ENCODE measurements around the gene CTNNAL1. TPM values are rescaled to one million over a fixed set of nuclear protein-coding genes. Genes with fewer than 3 reads are reported as not detected.
"Not testable (repeated sequence)": the region's sequence is repeated elsewhere in the genome, so short reads cannot be mapped to it uniquely, and the experiment has no call there.

The CTNNAL1 gene
- total RNA-seq, 2 experiments from 2014 or later = 23.2 to 25.9 TPM

DNA sequence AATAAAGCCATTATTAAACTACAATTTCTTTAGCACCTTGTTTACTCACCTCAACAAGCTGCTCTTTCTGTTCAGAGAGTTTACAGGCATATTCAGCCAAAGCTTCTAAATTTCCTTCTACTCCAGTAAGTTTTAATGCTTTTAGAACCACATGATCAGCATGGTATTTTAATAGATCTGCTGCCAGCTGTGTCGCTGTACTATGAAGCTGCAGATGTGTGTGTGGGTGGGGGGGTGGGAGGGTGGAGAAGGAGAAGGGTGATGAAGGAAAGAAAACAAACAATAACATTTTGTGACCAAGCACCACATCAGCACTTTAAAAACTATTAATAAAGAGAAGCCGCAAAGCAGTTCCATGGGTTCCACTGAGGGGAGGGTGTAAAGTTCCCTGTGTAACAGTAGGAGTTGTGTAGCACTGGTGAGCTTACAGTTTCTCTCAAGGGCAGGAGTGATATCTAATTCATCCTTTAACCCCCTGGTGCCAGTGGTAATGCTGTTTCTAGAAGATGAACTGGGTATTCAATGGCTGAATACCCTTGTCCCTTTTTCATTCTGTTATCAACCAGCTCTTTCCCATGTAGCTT lies 40.6 kb downstream of the CTNNAL1 start:
- no peak overlapping the region for H3K27ac Mint-ChIP-seq
- POLR2A ChIA-PET = no interaction called here
- H3K27me3 Mint-ChIP-seq = no peaks in the 10 kb centered on the region
- H3K9me3 Mint-ChIP-seq = peaks cover 12% of the 10 kb centered on the region
- DNase-seq = no peak
- H3K4me1 Mint-ChIP-seq (ENCODE audit: low read depth) = no peaks in the 10 kb centered on the region
- H3K4me3 Mint-ChIP-seq = no peak overlapping the region
- H3K36me3 Mint-ChIP-seq = peaks cover 6% of the 10 kb centered on the region
- intact Hi-C loops (cut with micrococcal nuclease) = no loop called here
- CTCF ChIA-PET = no interaction called here

DNA sequence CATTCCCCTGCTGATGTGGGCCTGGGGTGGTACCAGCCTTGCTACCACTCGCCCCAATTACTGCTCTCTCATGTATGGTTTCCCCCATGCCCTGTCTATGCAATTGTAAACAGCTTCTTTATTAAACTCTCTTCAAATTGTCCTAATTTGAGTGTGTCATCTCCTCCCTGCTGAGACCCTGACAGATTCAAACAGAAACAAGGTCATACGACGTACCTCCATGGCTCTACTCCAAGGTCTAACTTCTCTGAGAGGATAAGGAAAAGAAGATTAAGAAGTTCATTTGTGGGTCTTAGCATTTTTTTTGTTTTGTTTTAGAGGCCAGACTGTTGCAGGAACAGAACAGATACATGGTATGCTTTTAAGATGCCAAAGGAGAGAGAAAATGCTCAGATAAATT lies 41.1 kb downstream of the CTNNAL1 start:
- Mint-ChIP-seq H3K4me3 (no peak overlapping the region), H3K9me3 (peaks cover 12% of the 10 kb centered on the region), H3K36me3 (peaks cover 6% of the 10 kb centered on the region), H3K27me3 (no peaks in the 10 kb centered on the region), H3K27ac (no peak overlapping the region), H3K4me1 (ENCODE audit: low read depth) (no peaks in the 10 kb centered on the region)
- POLR2A ChIA-PET = no interaction called here
- CTCF ChIA-PET = no interaction called here
- DNase-seq = no peak
- intact Hi-C loops (cut with micrococcal nuclease) = no loop called here

DNA sequence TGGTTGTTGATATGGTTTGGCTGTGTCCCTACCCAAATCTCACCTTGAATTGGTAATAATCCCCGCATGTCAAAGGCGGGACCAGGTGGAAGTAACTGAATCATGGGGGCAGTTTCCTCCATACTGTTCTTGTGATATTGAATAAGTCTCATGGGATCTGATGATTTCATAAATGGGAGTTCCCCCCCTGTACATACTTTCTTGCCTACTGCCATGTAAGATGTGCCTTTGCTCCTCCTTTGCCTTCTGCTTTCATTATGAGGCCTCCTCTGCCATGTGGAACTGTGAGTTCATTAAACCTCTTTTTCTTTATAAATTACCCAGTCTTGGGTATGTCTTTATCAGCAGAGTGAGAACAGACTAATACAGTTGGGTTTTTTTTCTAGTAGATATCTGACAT lies 41.9 kb downstream of the CTNNAL1 start:
- CTCF ChIA-PET; H3K36me3 Mint-ChIP-seq; H3K27ac Mint-ChIP-seq; H3K4me1 Mint-ChIP-seq (ENCODE audit: low read depth); DNase-seq; H3K27me3 Mint-ChIP-seq; H3K4me3 Mint-ChIP-seq; POLR2A ChIA-PET; intact Hi-C loops (cut with micrococcal nuclease): not testable (repeated sequence)
- peaks cover 12% of the 10 kb centered on the region for H3K9me3 Mint-ChIP-seq

DNA sequence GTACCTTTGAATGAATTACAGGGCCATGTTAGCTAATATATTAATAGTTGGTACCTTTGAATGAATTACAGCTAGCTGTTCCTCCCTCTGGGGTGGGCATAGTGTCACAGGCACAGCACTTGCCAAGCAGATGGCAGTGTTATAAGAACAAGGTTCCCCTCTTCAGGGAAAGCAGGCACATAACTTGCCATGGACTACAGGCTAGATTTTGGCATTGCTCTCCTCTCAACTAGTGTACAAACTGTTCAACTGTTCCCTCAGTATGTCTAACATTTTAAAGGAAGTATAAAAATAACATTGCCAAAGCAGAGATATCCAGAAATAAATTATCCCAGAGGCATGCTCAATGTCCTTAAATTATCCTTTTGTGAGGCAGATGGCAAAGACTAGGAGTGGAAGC lies 45.4 kb downstream of the CTNNAL1 start:
- POLR2A ChIA-PET = no interaction called here
- intact Hi-C loops (cut with micrococcal nuclease) = no loop called here
- no peak overlapping the region for H3K4me3 Mint-ChIP-seq
- H3K9me3 Mint-ChIP-seq = peaks cover 12% of the 10 kb centered on the region
- DNase-seq = no peak
- CTCF ChIA-PET = no interaction called here
- H3K27ac Mint-ChIP-seq = no peak overlapping the region
- H3K27me3 Mint-ChIP-seq = no peaks in the 10 kb centered on the region
- H3K36me3 Mint-ChIP-seq = peaks cover 6% of the 10 kb centered on the region
- H3K4me1 Mint-ChIP-seq (ENCODE audit: low read depth) = no peaks in the 10 kb centered on the region

DNA sequence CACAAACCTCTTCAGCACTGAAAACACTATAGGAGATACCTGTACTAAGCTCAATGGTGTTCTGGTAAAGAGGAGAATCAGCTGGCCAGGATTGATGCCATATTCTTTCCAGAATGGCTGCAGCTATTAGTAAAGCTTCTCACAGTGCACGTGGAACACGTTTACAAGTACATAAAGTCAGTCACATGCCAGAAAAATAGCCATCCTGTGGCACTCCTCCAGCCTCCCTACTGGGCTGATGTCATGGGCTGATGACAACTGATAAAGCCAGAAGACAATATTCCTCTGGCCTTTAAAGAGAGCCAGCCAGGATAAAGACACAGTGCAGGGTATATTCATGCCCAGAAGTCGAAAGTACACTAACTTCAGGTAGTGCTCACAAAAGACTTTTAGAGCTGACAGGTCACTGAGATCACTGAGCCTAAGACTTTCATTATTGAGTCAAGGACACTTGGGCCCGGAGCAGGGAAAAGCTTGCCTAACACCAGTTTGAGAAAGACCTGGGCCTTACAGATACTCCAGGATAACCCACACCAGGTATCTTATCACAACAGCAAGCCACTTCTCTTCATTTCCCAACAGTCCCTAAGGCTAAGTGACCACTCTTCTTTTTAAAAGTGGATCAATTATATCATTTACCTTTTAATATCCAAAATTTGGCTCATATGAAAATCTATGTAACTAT lies 49.7 kb downstream of the CTNNAL1 start:
- CTCF ChIA-PET = interaction anchor here (0.9 kb wide), 1 partner anchor 10 kb away, joined by 4 read pairs; no protein-coding TSS in a partner anchor
- Mint-ChIP-seq H3K9me3 (no peaks in the 10 kb centered on the region), H3K36me3 (no peaks in the 10 kb centered on the region), H3K27me3 (no peaks in the 10 kb centered on the region), H3K27ac (no peak overlapping the region), H3K4me3 (no peak overlapping the region), H3K4me1 (ENCODE audit: low read depth) (no peaks in the 10 kb centered on the region)
- no peak for DNase-seq
- POLR2A ChIA-PET = no interaction called here
- intact Hi-C loops (cut with micrococcal nuclease) = no loop called here

DNA sequence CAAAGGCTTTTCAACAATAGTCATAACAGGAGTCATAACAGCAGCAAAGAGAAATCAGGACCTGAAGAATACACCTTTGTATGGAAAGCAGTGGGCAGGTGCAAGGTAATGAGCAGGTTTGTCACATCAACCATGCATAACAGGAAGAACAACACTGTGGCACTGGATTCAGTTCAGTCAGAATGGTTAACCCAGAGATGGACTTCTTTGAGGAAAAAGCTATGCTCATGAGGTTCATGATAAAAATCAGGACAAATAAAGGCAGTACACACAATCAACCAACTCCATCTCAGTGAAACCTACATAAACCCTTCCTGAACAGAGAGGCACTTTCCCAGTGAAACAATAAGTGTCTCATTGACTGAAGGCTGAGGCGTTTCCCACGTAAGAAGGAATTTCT lies 52.1 kb downstream of the CTNNAL1 start:
- no peak overlapping the region for H3K4me3 Mint-ChIP-seq
- intact Hi-C loops (cut with micrococcal nuclease) = no loop called here
- no peaks in the 10 kb centered on the region for H3K27me3 Mint-ChIP-seq
- H3K27ac Mint-ChIP-seq = no peak overlapping the region
- no peaks in the 10 kb centered on the region for H3K9me3 Mint-ChIP-seq
- H3K4me1 Mint-ChIP-seq (ENCODE audit: low read depth) = no peaks in the 10 kb centered on the region
- ChIA-PET CTCF (no interaction called here), POLR2A (no interaction called here)
- no peak for DNase-seq
- no peaks in the 10 kb centered on the region for H3K36me3 Mint-ChIP-seq

DNA sequence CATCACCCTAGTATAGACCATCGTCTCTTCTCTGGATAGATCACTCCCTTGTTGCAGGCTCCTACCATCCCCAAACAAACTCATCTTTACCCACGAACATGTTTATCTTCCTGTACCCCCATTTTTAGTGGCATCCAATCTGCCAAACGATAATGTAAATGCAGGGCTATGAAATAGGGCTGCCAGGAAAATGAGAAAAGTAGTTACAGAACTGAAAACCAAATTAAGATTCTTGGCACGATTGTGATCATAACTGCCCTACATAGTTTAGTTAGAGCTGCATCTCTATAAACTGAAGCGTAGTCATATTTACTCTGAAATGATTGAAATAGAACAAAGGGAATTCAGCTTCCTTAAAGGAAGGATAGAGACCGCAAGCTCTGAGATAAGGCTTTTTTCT lies 53.0 kb downstream of the CTNNAL1 start:
- POLR2A ChIA-PET = no interaction called here
- Mint-ChIP-seq H3K9me3 (no peaks in the 10 kb centered on the region), H3K27ac (no peak overlapping the region), H3K27me3 (no peaks in the 10 kb centered on the region), H3K36me3 (no peaks in the 10 kb centered on the region), H3K4me1 (ENCODE audit: low read depth) (no peaks in the 10 kb centered on the region), H3K4me3 (no peak overlapping the region)
- intact Hi-C loops (cut with micrococcal nuclease) = no loop called here
- CTCF ChIA-PET = no interaction called here
- no peak for DNase-seq

DNA sequence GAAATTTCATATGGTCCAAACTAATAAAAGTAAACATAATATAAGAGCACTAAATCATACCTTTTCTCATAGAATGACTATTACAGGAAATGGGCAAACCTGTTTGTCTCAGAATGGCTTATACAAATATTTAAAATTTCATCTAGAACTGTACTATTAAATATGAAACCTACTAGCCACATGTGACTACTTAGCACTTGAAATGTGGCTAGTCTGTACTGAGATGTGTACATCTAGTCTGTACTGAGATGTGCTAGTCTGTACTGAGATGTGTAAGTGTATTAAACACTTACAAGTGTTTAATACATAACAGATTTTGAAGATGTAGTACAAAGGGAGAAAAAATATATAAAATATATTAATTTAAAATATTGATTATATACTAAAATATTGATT lies 56.7 kb downstream of the CTNNAL1 start:
- DNase-seq = no peak
- Mint-ChIP-seq H3K27ac (no peak overlapping the region), H3K27me3 (no peaks in the 10 kb centered on the region), H3K9me3 (no peaks in the 10 kb centered on the region), H3K4me3 (no peak overlapping the region), H3K36me3 (peaks cover 2% of the 10 kb centered on the region), H3K4me1 (ENCODE audit: low read depth) (peaks cover 2% of the 10 kb centered on the region)
- CTCF ChIA-PET = no interaction called here
- POLR2A ChIA-PET = no interaction called here
- intact Hi-C loops (cut with micrococcal nuclease) = no loop called here

DNA sequence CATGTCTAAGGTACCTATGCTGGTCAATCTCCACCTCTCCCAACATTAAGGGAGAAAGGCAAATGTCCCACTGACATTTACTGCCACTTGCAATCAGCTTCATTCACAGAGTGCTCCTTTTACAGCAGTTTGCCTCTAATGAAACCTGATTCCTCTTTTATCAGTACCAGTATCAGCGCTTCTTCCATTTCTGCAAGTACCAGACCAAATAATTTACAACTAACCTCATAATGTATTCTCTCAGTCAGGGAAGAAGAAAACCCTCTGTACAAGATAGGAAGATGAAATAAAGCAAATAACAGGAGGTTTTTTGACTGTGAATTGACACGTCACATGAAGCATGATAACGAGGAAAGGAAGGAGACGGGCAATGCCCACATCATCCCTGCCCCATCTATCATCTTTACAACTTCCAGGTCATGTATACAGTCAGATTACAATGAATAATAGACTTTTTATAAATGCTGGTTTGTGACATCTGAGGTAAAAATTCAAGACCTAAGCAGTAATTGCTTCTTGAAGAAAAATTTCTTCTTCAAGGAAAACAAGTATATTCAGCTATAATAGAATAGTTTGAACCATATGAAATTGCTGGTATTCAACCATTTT lies 57.2 kb downstream of the CTNNAL1 start:
- no peak for DNase-seq
- Mint-ChIP-seq H3K27me3 (no peaks in the 10 kb centered on the region), H3K4me1 (ENCODE audit: low read depth) (peaks cover 3% of the 10 kb centered on the region), H3K27ac (no peak overlapping the region), H3K36me3 (peaks cover 2% of the 10 kb centered on the region), H3K4me3 (no peak overlapping the region), H3K9me3 (no peaks in the 10 kb centered on the region)
- intact Hi-C loops (cut with micrococcal nuclease) = no loop called here
- ChIA-PET CTCF (no interaction called here), POLR2A (no interaction called here)

DNA sequence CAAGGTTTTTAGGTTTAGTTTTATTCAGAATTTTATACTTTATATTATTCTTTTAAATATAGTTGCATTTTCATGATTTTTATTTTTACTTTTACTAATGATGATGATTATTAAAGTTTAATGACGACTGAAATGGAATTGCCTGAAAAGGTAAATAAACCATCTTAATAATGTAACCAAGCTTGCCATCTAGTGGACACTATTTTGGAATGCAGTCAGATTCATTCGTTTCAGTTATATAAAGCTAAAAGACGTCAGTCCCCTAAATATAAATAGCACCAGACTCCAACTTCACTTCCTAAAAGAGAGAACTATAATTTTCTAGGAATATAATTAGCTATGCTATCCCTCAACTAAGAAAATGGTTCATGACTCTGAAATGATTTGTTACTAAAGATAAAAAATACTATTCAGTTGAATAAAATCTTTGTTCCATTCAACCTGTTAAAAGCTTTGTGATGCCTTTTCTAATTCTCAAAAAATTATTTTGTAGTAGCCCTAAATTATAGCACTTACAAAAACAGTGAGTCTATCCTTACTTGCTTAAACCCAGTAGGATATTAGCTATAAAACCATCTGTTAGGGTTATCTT lies 59.2 kb downstream of the CTNNAL1 start:
- intact Hi-C loops (cut with micrococcal nuclease) = no loop called here
- ChIA-PET POLR2A (no interaction called here), CTCF (interaction anchor here (0.5 to 1.8 kb wide), 14 partner anchors 8 to 1529 kb away, joined by 3 to 15 read pairs (median 4); no protein-coding TSS in a partner anchor)
- Mint-ChIP-seq H3K36me3 (peaks cover 2% of the 10 kb centered on the region), H3K4me3 (no peak overlapping the region), H3K4me1 (ENCODE audit: low read depth) (peaks cover 3% of the 10 kb centered on the region), H3K27ac (no peak overlapping the region), H3K9me3 (no peaks in the 10 kb centered on the region), H3K27me3 (no peaks in the 10 kb centered on the region)
- DNase-seq = no peak

DNA sequence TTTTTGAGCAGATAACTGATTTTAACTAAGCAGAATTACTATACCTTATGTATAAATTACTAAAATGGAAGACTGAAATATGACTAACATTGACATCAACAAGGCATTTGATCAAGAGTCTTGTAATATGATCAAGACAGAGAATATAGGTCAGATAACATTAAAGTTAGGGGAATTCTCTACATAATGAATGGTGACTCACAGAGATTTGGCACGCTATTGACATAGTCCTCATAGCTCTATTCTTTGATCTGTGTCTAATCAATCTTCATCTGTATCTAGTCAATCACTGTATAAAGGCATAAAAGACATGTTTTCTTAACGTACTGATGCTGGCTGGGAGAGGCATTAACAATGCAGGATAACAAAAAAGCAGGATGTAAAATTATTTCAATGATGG lies 61.7 kb downstream of the CTNNAL1 start:
- Mint-ChIP-seq H3K4me1 (ENCODE audit: low read depth) (peaks cover 3% of the 10 kb centered on the region), H3K36me3 (peaks cover 2% of the 10 kb centered on the region), H3K4me3 (no peak overlapping the region), H3K27me3 (no peaks in the 10 kb centered on the region), H3K9me3 (no peaks in the 10 kb centered on the region), H3K27ac (no peak overlapping the region)
- DNase-seq = no peak
- CTCF ChIA-PET = interaction anchor here (0.8 to 0.9 kb wide), 2 partner anchors 130 to 169 kb away, joined by 3 to 4 read pairs; no protein-coding TSS in a partner anchor
- POLR2A ChIA-PET = no interaction called here
- intact Hi-C loops (cut with micrococcal nuclease) = no loop called here

DNA sequence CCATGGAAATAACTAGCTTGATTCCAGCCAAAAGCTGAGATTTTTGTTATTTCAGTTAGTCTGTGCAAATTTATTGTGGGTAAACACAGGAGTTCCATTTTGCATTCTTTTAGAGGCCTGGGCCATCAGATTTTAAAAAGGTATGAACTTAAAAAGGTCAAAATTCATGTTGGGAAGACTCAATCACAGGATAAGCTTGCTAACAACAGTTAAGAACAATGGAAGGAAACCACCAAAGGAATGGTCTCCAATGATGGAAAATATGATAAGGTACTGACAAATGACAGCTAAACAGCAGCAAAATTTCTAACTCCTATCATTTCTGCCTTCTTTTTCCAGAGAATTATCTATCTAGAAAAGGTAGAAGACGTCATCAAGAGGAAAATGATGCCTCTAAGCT lies 63.1 kb downstream of the CTNNAL1 start:
- POLR2A ChIA-PET = no interaction called here

More for the DNA sequence above, 63.1 kb downstream of the CTNNAL1 start:
- Mint-ChIP-seq H3K4me1 (ENCODE audit: low read depth) (peaks cover 3% of the 10 kb centered on the region), H3K9me3 (no peaks in the 10 kb centered on the region), H3K27me3 (no peaks in the 10 kb centered on the region), H3K27ac (no peak overlapping the region), H3K4me3 (no peak overlapping the region), H3K36me3 (peaks cover 2% of the 10 kb centered on the region)
- no peak for DNase-seq
- intact Hi-C loops (cut with micrococcal nuclease) = no loop called here
- CTCF ChIA-PET = interaction anchor here (1.6 kb wide), 1 partner anchor 12 kb away, joined by 3 read pairs; no protein-coding TSS in a partner anchor
